Measurements from ENCODE around the gene ADGRF3.
"Not testable (repeated sequence)": the region's sequence is repeated elsewhere in the genome, so short reads cannot be mapped to it uniquely, and the experiment has no call there.

ADGRF3 gene

GRCh38 chr2:26268213-26268612 lies 78.4 kb downstream of the ADGRF3 start:
- TF ChIP-seq, protein P1, sequence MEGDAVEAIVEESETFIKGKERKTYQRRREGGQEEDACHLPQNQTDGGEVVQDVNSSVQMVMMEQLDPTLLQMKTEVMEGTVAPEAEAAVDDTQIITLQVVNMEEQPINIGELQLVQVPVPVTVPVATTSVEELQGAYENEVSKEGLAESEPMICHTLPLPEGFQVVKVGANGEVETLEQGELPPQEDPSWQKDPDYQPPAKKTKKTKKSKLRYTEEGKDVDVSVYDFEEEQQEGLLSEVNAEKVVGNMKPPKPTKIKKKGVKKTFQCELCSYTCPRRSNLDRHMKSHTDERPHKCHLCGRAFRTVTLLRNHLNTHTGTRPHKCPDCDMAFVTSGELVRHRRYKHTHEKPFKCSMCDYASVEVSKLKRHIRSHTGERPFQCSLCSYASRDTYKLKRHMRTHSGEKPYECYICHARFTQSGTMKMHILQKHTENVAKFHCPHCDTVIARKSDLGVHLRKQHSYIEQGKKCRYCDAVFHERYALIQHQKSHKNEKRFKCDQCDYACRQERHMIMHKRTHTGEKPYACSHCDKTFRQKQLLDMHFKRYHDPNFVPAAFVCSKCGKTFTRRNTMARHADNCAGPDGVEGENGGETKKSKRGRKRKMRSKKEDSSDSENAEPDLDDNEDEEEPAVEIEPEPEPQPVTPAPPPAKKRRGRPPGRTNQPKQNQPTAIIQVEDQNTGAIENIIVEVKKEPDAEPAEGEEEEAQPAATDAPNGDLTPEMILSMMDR (conservative IDR thresholded peaks at IDR 0.05; ENCODE audit: low read depth, low read length): no peak
- H3K4me3 ChIP-seq (ENCODE audit: low read depth, low read length): no peak overlapping the region
- DNase-seq (ENCODE audit: low read depth): peak; percentile 76

- not testable (repeated sequence) for H3K4me3 ChIP-seq (ENCODE audit: low read depth, low read length); DNase-seq (ENCODE audit: low read depth)
Observed at GRCh38 chr2:26258836-26259235, 87.8 kb downstream of the ADGRF3 start.

All from choroid plexus epithelial cell (primary cell).